Suppressor macrophage treated with lipopolysaccharide for 1 hour (primary cell): ENCODE results near the gene PDE7B.

Experiments
- DNase-seq, 3 donors: peaks; one replicate each; pipeline ENCODE4 v3.0.0-alpha.2; 2020 to 2022

PDE7B gene

GRCh38 chr6:135891710-135892109 lies 40.2 kb downstream of the PDE7B start:
- no peak for DNase-seq

GRCh38 chr6:135895231-135895911 lies 43.9 kb downstream of the PDE7B start:
- DNase-seq, result no peak

GRCh38 chr6:135897087-135897486 lies 45.6 kb downstream of the PDE7B start:
- DNase-seq, result no peak

GRCh38 chr6:135901774-135902524 lies 50.4 kb downstream of the PDE7B start:
- peak; percentile 3 to 21 (median 8) for DNase-seq

GRCh38 chr6:135902756-135903331 lies 51.3 kb downstream of the PDE7B start:
- DNase-seq, result no peak

GRCh38 chr6:135904666-135905065 lies 53.2 kb downstream of the PDE7B start:
- no peak for DNase-seq

- DNase-seq, result no peak
Observed at GRCh38 chr6:135905604-135906300, 54.3 kb downstream of the PDE7B start.

GRCh38 chr6:135906542-135906941 lies 55.0 kb downstream of the PDE7B start:
- no peak for DNase-seq

- DNase-seq, result no peak
Observed at GRCh38 chr6:135906972-135907465, 55.5 kb downstream of the PDE7B start.

- peak; percentile 68 to 74 (median 69) for DNase-seq
Observed at GRCh38 chr6:135909737-135910387, 58.4 kb downstream of the PDE7B start.

- DNase-seq, result no peak
Observed at GRCh38 chr6:135910790-135911618, 59.5 kb downstream of the PDE7B start.

- no peak for DNase-seq
Observed at GRCh38 chr6:135913785-135914184, 62.3 kb downstream of the PDE7B start.

- no peak for DNase-seq
Observed at GRCh38 chr6:135919026-135919425, 67.5 kb downstream of the PDE7B start.

- no peak for DNase-seq
Observed at GRCh38 chr6:135920689-135921088, 69.2 kb downstream of the PDE7B start.

- DNase-seq, result peak in 1 of 3 donors; percentile 3
Observed at GRCh38 chr6:135921188-135921587, 69.7 kb downstream of the PDE7B start.

- peak; percentile 65 to 78 (median 67) for DNase-seq
Observed at GRCh38 chr6:135922174-135922573, 70.7 kb downstream of the PDE7B start.

- no peak for DNase-seq
Observed at GRCh38 chr6:135922746-135923145, 71.2 kb downstream of the PDE7B start.

GRCh38 chr6:135932651-135933050 lies 81.2 kb downstream of the PDE7B start:
- no peak for DNase-seq

GRCh38 chr6:135935941-135936601 lies 84.6 kb downstream of the PDE7B start:
- DNase-seq, result no peak

- no peak for DNase-seq
Observed at GRCh38 chr6:135936606-135937005, 85.1 kb downstream of the PDE7B start.

GRCh38 chr6:135937106-135937505 lies 85.6 kb downstream of the PDE7B start:
- no peak for DNase-seq
